Liver (tissue), 9 donors: ENCODE results near the gene TOR1AIP1. TPM values are rescaled to one million over a fixed set of nuclear protein-coding genes. Genes with fewer than 3 reads are reported as not detected.

Experiments used
- DNase-seq: peaks from one replicate; pipeline ENCODE4 v3.0.0-alpha.2; 2017; ENCODE audit warnings: low spot score
- H3K27ac ChIP-seq, 2 donors: one replicate each; pipeline ENCODE4 v1.7.0; 2013; ENCODE audit warnings: inconsistent platforms in 2 of 2, low read length in 2 of 2, control low read depth in 1 of 2, low read depth in 1 of 2, mild to moderate bottlenecking in 1 of 2
- H3K27me3 ChIP-seq, 4 donors: one replicate each; pipeline versions ENCODE4 v1.6.1 to v1.7.0; 2013; ENCODE audit warnings: low read length in 3 of 4, inconsistent platforms in 1 of 4, mild to moderate bottlenecking in 1 of 4, moderate library complexity in 1 of 4; ENCODE audit not compliant: control insufficient read depth in 4 of 4, insufficient read depth in 4 of 4
- H3K36me3 ChIP-seq, 4 donors: one replicate each; pipeline versions ENCODE4 v1.6.1 to v1.7.0; 2013; ENCODE audit warnings: low read length in 3 of 4, mild to moderate bottlenecking in 3 of 4, low read depth in 1 of 4, moderate library complexity in 1 of 4; ENCODE audit not compliant: control insufficient read depth in 4 of 4, insufficient read depth in 3 of 4
- H3K4me1 ChIP-seq, 4 donors: one replicate each; pipeline versions ENCODE4 v1.6.1 to v1.7.0; 2013; ENCODE audit warnings: low read length in 3 of 4, mild to moderate bottlenecking in 3 of 4, moderate library complexity in 1 of 4; ENCODE audit not compliant: control insufficient read depth in 4 of 4, insufficient read depth in 4 of 4
- H3K4me3 ChIP-seq, 3 donors: one replicate each; pipeline versions ENCODE4 v1.6.1 to v1.7.0; 2013; ENCODE audit warnings: low read length in 3 of 3, control low read depth in 1 of 3, low read depth in 1 of 3, mild to moderate bottlenecking in 1 of 3
- H3K9ac ChIP-seq, 2 donors: one replicate each; pipeline ENCODE4 v1.7.0; 2013; ENCODE audit warnings: low read length in 2 of 2, mild to moderate bottlenecking in 2 of 2, moderate library complexity in 2 of 2, control low read depth in 1 of 2, low read depth in 1 of 2
- H3K9me3 ChIP-seq, 4 donors: one replicate each; pipeline versions ENCODE4 v1.6.1 to v1.7.0; 2013; ENCODE audit warnings: low read length in 3 of 4; ENCODE audit not compliant: control insufficient read depth in 4 of 4
- CTCF ChIP-seq: fragments of 150-350 bp; IDR thresholded peaks from 2 replicates; pipeline ENCODE4 v1.5.1; 2017; ENCODE audit warnings: improper control_type of control experiment, low read depth, low read length; ENCODE audit not compliant: missing input control
- EGR1 ChIP-seq, 2 donors: IDR thresholded peaks; 2 replicates each; pipeline ENCODE4 v1.6.1; 2016 to 2018; ENCODE audit warnings: antibody characterized with exemption in 2 of 2, low read depth in 2 of 2
- FOXA1 ChIP-seq: IDR thresholded peaks from 2 replicates; pipeline ENCODE4 v1.6.1; 2016; ENCODE audit warnings: antibody characterized with exemption
- HNF4A ChIP-seq, 2 donors: conservative IDR thresholded peaks; 2 replicates each; pipeline ENCODE4 v1.6.1; 2016; ENCODE audit warnings: antibody characterized with exemption in 2 of 2, mild to moderate bottlenecking in 2 of 2
- HNF4G ChIP-seq: IDR thresholded peaks from 2 replicates; pipeline ENCODE4 v1.6.1; 2016; ENCODE audit warnings: antibody characterized with exemption
- JUND ChIP-seq, 2 donors: IDR thresholded peaks; 2 replicates each; pipeline ENCODE4 v1.6.1; 2016; ENCODE audit warnings: antibody characterized with exemption in 2 of 2
- NR2F2 ChIP-seq: IDR thresholded peaks from 2 replicates; pipeline ENCODE4 v1.6.1; 2016; ENCODE audit warnings: antibody characterized with exemption
- RAD21 ChIP-seq, 2 donors: IDR thresholded peaks; 2 replicates each; pipeline ENCODE4 v1.6.1; 2016; ENCODE audit warnings: antibody characterized with exemption in 2 of 2, mild to moderate bottlenecking in 2 of 2
- RXRA ChIP-seq, 2 donors: IDR thresholded peaks; 2 replicates each; pipeline ENCODE4 v1.6.1; 2017 to 2018; ENCODE audit warnings: antibody characterized with exemption in 2 of 2, mild to moderate bottlenecking in 1 of 2
- SP1 ChIP-seq: IDR thresholded peaks from 2 replicates; pipeline ENCODE4 v1.6.1; 2018; ENCODE audit warnings: antibody characterized with exemption, mild to moderate bottlenecking
- TAF1 ChIP-seq: conservative IDR thresholded peaks from 2 replicates; pipeline ENCODE4 v1.6.1; 2016; ENCODE audit warnings: antibody characterized with exemption, mild to moderate bottlenecking
- ZBTB33 ChIP-seq: IDR thresholded peaks from 2 replicates; pipeline ENCODE4 v1.6.1; 2016; ENCODE audit warnings: antibody characterized with exemption
- WGBS: extraction: QIAGEN DNeasy Blood & Tissue Kit; methylation state at CpG from one replicate; pipeline ENCODE4 v1.1.7; 2013; 5-methylcytosine and 5-hydroxymethylcytosine counted together
- polyA plus RNA-seq, 2 donors: library from polyadenylated mRNA; stranded (reverse) in 1 of 2; unstranded in 1 of 2; fragments of 200-250 nt in 1 of 2; fragments of >200 nt in 1 of 2; fragmentation: Nextera tagmentation in 1 of 2; extraction: Ambion mirVana in 1 of 2; gene quantifications; one replicate each; pipeline versions ENCODE4 v1.2.1 to v1.2.3, GENCODE V29; 2013 to 2015
- total RNA-seq, 2 donors: library from RNA; depleted of rRNA; stranded (reverse); fragments of >200 nt; gene quantifications; one replicate each; pipeline ENCODE4 v1.2.3, GENCODE V29; 2014
- TF ChIP-seq, protein P1 (sequence below): IDR thresholded peaks from 2 replicates; pipeline ENCODE4 v1.6.1; 2016; ENCODE audit warnings: antibody characterized with exemption, mild to moderate bottlenecking
- donor health status: healthy.
- donor health status: healthy.
- donor health status: healthy.
- donor health status: healthy.
- donor health status: healthy.

Gene TOR1AIP1
- total and polyA plus RNA-seq, 4 donors = 7.1 to 21.3 (median 16.7) TPM

- H3K9ac ChIP-seq = no peak overlapping the region
- no peaks in the 10 kb centered on the region for H3K36me3 ChIP-seq
- DNase-seq = no peak
- H3K4me1 ChIP-seq = no peaks in the 10 kb centered on the region
- H3K9me3 ChIP-seq = no peaks in the 10 kb centered on the region
- TF ChIP-seq EGR1 (IDR thresholded peaks at IDR 0.05; ENCODE audit: low read depth in 2 of 2) (no peak), JUND (IDR thresholded peaks at IDR 0.05) (no peak), ZBTB33 (no peak), HNF4G (no peak), CTCF (no peak), NR2F2 (no peak), FOXA1 (no peak), RAD21 (IDR thresholded peaks at IDR 0.05) (no peak), SP1 (no peak)
- TF ChIP-seq, protein P1, sequence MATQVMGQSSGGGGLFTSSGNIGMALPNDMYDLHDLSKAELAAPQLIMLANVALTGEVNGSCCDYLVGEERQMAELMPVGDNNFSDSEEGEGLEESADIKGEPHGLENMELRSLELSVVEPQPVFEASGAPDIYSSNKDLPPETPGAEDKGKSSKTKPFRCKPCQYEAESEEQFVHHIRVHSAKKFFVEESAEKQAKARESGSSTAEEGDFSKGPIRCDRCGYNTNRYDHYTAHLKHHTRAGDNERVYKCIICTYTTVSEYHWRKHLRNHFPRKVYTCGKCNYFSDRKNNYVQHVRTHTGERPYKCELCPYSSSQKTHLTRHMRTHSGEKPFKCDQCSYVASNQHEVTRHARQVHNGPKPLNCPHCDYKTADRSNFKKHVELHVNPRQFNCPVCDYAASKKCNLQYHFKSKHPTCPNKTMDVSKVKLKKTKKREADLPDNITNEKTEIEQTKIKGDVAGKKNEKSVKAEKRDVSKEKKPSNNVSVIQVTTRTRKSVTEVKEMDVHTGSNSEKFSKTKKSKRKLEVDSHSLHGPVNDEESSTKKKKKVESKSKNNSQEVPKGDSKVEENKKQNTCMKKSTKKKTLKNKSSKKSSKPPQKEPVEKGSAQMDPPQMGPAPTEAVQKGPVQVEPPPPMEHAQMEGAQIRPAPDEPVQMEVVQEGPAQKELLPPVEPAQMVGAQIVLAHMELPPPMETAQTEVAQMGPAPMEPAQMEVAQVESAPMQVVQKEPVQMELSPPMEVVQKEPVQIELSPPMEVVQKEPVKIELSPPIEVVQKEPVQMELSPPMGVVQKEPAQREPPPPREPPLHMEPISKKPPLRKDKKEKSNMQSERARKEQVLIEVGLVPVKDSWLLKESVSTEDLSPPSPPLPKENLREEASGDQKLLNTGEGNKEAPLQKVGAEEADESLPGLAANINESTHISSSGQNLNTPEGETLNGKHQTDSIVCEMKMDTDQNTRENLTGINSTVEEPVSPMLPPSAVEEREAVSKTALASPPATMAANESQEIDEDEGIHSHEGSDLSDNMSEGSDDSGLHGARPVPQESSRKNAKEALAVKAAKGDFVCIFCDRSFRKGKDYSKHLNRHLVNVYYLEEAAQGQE = no peak
- no peaks in the 10 kb centered on the region for H3K27me3 ChIP-seq
- no peak overlapping the region for H3K4me3 ChIP-seq
- no peak overlapping the region for H3K27ac ChIP-seq
- 75% methylated on average over 2 of the region's 2 CpGs for WGBS
Measured at GRCh38 chr1:179941454-179941853, 59.4 kb downstream of the TOR1AIP1 start.

- no peak for DNase-seq
- no peaks in the 10 kb centered on the region for H3K27me3 ChIP-seq
- WGBS = 90% methylated on average over 7 of the region's 7 CpGs
- H3K27ac ChIP-seq = no peak overlapping the region
- no peaks in the 10 kb centered on the region for H3K36me3 ChIP-seq
- no peak overlapping the region for H3K4me3 ChIP-seq
- H3K9ac ChIP-seq = no peak overlapping the region
- TF ChIP-seq HNF4A (conservative IDR thresholded peaks at IDR 0.05) (no peak), RXRA (IDR thresholded peaks at IDR 0.05) (no peak), ZBTB33 (no peak), FOXA1 (no peak), RAD21 (IDR thresholded peaks at IDR 0.05) (no peak), HNF4G (no peak), TAF1 (no peak)
- TF ChIP-seq, protein P1 = no peak
- peaks cover 0 to 8% (median 4%) of the 10 kb centered on the region in 4 donors for H3K4me1 ChIP-seq
- H3K9me3 ChIP-seq = no peaks in the 10 kb centered on the region
Measured at GRCh38 chr1:179950651-179951050, 68.6 kb downstream of the TOR1AIP1 start.
